ENCODE measurements around the gene OSBP2.

- TF ChIP-seq TARDBP (IDR thresholded peaks at IDR 0.05; ENCODE audit: borderline replicate concordance) (no peak), POLR2A (IDR thresholded peaks at IDR 0.05; ENCODE audit: low read depth, low read length) (no peak), NFYA (IDR thresholded peaks at IDR 0.05; ENCODE audit: borderline replicate concordance, low read depth, low read length) (no peak), CHD1 (IDR thresholded peaks at IDR 0.05; ENCODE audit: low read depth, low read length) (no peak), SIX5 (IDR thresholded peaks at IDR 0.05; ENCODE audit: low read depth, low read length, severe bottlenecking) (no peak), RAD21 (IDR thresholded peaks at IDR 0.05; ENCODE audit: insufficient read depth, low read depth, low read length) (no peak), EZH2 (IDR thresholded peaks at IDR 0.05; ENCODE audit: borderline replicate concordance, control insufficient read depth, low read depth, low read length) (no peak), CREM (IDR thresholded peaks at IDR 0.05; ENCODE audit: low read depth) (no peak), BCL11A (IDR thresholded peaks at IDR 0.05; ENCODE audit: low read depth, low read length) (no peak), MYC (IDR thresholded peaks at IDR 0.05; ENCODE audit: insufficient read depth, insufficient read length, insufficient replicate concordance, low read length, severe bottlenecking) (no peak)
- TF ChIP-seq, protein P1, sequence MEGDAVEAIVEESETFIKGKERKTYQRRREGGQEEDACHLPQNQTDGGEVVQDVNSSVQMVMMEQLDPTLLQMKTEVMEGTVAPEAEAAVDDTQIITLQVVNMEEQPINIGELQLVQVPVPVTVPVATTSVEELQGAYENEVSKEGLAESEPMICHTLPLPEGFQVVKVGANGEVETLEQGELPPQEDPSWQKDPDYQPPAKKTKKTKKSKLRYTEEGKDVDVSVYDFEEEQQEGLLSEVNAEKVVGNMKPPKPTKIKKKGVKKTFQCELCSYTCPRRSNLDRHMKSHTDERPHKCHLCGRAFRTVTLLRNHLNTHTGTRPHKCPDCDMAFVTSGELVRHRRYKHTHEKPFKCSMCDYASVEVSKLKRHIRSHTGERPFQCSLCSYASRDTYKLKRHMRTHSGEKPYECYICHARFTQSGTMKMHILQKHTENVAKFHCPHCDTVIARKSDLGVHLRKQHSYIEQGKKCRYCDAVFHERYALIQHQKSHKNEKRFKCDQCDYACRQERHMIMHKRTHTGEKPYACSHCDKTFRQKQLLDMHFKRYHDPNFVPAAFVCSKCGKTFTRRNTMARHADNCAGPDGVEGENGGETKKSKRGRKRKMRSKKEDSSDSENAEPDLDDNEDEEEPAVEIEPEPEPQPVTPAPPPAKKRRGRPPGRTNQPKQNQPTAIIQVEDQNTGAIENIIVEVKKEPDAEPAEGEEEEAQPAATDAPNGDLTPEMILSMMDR (IDR thresholded peaks at IDR 0.05 in 2 of 3, conservative IDR thresholded peaks at IDR 0.05 in 1 of 3; ENCODE audit: control insufficient read depth in 2 of 3, extremely low read depth in 1 of 3, insufficient read depth in 1 of 3, low read depth in 3 of 3, low read length in 3 of 3): no peak
- TF ChIP-seq, protein P2, sequence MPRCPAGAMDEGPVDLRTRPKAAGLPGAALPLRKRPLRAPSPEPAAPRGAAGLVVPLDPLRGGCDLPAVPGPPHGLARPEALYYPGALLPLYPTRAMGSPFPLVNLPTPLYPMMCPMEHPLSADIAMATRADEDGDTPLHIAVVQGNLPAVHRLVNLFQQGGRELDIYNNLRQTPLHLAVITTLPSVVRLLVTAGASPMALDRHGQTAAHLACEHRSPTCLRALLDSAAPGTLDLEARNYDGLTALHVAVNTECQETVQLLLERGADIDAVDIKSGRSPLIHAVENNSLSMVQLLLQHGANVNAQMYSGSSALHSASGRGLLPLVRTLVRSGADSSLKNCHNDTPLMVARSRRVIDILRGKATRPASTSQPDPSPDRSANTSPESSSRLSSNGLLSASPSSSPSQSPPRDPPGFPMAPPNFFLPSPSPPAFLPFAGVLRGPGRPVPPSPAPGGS (IDR thresholded peaks at IDR 0.05; ENCODE audit: borderline replicate concordance, insufficient read depth, low read depth, low read length, poor library complexity, severe bottlenecking): no peak
- TF ChIP-seq, protein P3, sequence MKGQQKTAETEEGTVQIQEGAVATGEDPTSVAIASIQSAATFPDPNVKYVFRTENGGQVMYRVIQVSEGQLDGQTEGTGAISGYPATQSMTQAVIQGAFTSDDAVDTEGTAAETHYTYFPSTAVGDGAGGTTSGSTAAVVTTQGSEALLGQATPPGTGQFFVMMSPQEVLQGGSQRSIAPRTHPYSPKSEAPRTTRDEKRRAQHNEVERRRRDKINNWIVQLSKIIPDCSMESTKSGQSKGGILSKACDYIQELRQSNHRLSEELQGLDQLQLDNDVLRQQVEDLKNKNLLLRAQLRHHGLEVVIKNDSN (IDR thresholded peaks at IDR 0.05; ENCODE audit: borderline replicate concordance, extremely low read length, insufficient read depth, low read depth, low read length): no peak
Measured at GRCh38 chr22:30861131-30861530, 166.5 kb downstream of the OSBP2 start.
